HG02571 (cell line): ENCODE data around the gene APBB2.

Experiments
- ATAC-seq: cut with Tn5 transposase; IDR thresholded peaks from one replicate; pipeline ENCODE4 v1.9.1; 2021; ENCODE audit warnings: mild to moderate bottlenecking, moderate library complexity; ENCODE audit not compliant: unreplicated experiment

Gene APBB2

DNA sequence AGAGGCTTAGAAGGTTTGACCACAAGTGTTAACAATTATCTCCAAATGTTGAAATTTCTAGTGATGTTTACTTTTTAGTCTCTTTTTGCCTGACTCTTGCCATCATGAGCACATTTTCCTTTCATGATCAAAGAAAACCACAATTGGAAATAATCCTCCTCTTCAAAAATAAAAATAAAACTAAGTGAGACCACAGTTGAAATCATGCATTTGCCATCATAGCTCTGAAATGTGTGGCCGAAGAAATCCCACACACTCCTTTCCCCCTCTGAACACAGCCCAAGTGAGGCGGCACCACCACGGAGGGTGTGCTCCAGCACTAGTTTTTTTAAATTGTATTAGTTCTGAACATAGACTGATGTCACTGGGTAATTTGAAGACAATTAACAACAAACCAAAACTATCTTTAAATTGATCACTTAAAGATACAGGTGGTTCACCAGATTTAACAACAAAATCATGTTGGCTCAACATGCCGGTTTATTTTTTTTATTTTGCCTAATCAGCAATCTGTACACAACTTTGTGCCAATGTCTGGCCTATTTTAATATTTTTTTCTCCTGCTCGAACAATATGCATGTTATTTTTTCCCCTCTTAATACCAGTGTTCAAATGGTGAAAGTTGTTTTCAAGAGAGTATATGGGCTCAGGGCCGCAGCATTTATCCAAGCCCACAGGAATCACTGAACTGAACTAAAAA is 17.6 kb downstream of the APBB2 start:
- no peak for ATAC-seq

DNA sequence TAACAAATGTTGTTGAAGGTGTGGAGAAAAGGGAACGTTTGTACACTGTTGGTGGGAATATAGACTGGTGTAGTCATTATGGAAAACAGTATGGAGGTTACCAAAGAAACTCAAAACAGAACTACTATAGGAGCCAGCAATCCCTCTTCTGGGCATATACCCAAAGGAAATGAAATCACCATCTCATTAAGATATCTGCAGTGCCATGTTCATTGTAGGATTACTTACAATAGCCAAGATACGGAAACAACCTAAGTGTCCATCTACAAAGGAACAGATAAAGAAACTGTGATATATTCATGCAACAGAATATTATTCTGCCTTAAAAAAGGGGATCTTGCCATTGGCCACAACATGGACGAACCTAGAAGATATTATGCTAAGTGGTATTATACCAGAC is 22.2 kb downstream of the APBB2 start:
- ATAC-seq = no peak

DNA sequence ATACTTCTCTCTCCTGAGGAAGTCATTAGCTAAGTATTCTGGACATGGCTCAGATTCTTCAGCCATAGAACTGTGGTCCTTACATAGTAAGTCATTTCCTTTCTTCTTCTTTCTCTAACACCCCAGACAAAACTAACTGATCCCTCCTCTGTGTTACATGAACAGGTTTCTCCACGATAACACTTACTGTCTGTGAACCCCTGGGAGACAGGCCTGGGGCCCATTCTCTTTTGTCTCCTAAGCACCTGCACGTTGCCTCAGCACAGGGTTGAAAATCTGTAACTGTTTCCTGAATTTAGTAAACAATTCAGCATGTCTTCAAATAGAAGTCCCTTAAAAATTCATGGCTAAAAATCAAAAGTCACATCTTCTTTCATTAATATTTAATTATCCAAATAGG is 24.7 kb downstream of the APBB2 start:
- no peak for ATAC-seq

DNA sequence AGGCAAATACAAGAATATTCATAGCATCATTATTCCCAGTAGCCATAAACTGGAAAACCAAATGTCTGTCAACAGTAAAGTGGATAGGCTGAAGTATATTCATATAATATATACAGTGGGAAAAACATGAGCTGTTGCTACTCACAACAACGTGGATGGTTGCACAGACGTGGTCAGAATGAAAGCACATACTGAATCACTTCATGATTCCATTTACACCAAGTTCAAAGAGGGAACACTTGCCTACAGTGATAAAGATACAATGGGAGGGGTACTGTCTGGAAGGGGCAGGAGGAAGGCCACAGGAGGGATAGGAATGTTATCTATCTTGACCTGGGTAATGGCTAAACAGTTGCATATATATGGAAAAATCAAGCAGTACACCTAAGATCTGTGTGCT is 25.3 kb downstream of the APBB2 start:
- ATAC-seq = no peak

DNA sequence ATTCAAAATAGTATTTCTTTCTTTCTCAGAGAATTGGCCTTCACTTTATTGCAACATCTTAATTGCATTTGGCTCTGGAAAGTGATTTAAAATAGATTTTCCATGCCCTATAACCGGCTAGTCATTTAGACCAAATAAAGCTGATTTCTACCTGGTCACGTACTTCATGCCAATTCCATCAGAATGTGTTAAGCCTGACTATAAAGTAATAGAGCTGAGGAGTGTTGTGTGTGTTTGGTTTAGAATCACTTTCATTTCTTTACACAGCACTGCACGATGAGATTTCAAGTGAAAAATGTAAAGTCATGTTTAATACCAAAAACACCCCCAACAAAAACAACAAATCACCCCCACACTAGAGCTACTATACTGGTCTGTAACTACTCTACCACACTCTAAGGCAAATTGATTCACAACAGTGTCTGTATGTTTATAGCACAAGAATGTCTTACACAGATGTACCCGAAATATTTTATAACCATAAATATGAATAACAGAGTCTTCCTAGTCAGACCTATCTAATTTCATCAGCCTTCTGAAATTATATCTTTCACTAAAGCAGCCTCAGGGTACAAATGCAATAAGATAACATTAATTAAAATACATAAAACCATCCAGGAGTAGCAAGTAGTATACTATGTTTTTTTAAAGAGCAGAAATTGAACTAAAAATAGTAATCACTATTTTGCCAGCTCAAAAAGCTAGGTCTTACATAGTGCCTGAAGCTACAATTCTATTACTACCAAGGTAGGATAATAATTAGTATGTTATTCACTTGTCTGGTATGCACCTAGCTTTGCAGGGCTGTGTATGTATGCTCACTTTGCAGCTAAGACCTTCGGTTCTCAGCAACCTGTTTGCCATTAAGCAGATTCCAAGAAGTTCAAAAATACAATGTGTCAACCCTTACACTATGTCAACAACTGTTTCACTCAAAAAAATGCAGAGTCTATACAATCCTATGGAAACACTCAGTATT is 28.4 kb downstream of the APBB2 start:
- ATAC-seq = no peak

DNA sequence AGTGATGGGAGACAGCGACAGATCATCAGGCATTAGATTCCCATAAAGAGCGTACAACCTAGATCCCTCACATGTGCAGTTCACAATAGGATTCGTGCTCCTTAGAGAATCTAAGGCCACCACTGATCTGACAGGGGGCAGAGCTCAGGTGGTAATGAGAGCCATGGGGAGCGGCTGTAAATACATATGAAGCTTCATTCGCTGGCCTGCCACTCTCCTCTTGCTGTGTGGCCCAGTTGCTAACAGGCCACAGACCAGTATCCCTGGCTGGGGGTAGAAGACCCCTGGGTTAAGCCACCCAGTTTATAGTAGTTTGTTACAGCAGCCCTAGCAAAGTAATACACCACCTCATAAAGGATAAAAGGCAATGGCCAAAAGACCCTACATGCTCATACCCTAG is 30.3 kb downstream of the APBB2 start:
- no peak for ATAC-seq

DNA sequence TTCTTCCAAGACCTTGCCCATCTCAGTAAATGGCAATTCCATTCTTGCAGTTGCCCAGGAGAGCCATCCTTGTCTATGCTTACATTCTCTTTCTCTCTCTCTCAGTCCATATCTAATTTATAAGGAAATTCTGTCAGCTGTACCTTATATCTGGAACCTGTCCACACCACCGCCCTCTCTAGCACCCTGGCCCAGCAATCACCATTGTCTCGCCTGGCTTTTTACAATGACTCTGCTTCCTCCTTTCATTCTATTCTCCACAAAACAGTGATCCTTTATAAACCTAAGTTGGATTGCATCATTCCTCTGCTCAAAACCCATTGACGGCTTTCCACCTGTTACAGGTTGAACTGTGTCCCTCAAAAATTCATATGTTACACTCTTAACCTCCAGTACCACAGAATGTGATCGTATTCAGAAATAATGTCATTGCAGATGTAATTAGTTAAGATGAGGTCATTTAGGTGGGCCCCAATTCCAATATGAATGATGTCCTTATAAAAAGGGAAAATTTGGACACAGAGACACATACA is 31.3 kb downstream of the APBB2 start:
- ATAC-seq = no peak

DNA sequence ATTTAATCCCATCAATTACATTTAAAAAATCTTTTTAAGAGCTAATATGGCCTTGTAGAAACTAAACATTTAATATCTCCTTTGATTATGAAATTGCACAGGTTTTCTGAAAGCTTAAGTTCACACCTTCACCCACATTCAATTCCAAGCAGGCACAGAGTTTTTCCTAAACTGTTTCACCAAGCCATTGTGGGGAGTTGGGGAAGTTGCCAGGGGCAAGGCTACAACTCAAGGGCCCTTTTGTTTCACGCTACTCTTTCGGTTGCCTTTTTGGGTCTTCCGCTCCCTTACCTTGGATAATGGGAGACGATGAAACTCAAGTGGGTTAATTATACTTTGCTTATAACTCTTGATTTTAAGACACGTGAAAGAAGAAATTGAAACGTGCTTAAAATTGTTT is 33.3 kb downstream of the APBB2 start:
- no peak for ATAC-seq

DNA sequence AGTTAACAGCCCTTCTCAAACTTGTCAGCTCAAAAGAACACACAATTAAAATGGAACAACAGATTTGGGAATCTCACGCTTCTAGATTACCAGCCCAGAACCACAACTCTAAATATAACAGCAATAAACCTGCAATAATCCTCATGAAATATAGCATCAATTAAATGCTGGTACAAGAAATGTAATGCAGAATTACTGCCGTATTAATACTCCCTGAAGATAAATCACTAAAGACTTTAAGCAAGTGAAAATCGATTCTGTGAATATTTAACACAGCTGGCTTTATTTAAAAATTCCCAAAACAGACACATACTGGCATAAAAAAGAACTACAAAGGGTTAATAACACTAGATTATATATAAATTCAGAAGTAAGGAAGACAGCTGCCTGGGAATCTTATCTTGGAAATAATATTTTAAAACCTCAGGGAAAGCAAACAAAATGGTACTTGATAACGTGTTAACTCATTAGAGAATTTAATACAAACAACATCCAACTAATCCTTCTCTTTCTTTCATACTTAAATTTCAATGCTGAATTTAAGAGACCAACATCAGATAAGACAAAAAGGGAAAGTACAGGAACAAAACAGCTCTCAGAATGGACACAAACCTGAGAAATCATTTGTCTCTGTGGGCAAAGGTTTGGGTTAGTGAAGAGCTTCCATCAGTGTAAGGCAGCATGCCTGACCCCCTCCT is 34.7 kb downstream of the APBB2 start:
- ATAC-seq = no peak

DNA sequence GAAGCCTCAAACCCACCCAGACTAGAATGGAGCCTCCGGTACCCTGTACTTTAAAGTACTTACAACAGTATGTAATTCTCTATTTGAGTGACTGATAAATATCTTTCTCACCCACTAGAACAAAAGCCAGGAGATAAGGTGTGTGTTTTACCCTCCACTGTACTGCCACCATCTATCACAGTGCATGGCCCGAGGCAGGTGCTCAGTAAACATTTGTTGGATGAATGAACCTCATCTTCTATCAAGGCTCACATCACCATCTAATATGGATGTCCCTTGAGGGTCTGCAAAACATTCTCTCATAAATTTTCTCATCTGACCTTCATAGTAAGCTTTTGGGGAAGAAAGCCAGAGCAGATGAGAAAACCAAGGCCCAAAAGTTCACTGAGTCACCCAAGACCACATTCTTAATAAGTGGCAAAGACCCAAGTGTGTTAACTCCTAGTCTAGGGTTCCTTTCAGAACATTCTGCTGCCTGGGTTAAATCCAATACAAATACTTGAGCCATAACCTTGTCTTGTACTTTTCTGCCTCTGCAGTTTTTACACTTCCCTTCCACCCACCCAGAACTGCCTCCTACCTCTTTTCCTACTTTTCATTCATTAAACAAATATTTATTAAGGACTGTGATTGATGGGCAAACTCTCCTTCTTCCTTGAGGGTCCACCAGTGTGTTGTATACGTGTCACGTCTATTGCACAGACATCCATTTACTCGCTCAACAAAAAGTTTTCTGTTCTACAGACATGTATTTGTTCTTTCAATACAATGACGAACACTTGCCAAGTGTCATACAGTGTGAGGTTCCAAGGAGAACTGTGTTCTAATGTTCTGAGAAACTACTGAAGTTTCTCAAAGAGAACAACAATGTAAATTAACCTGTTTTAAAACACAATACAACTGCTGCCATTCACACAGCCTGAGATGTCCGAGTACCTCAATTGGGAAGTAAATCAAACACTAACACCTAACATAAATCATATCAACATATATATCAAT is 35.7 kb downstream of the APBB2 start:
- no peak for ATAC-seq

DNA sequence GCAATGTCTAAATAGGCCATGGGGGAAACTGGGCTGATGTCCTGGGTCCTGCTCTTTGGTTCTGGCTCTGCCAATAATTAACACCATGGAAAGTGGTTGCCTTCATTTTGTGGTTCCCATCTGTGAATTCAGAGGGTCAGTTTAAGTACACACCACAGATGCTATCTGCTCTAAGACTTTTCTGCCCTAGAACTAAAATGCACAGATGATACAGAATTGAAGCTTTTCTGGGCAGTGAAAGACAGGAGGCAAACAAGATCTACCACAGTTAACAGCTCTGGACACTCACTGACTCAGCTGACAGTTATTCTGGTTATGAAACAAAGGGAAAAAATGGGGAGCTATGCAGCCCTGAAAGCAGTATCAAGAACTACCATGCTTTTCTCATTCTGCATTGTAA is 37.3 kb downstream of the APBB2 start:
- no peak for ATAC-seq

DNA sequence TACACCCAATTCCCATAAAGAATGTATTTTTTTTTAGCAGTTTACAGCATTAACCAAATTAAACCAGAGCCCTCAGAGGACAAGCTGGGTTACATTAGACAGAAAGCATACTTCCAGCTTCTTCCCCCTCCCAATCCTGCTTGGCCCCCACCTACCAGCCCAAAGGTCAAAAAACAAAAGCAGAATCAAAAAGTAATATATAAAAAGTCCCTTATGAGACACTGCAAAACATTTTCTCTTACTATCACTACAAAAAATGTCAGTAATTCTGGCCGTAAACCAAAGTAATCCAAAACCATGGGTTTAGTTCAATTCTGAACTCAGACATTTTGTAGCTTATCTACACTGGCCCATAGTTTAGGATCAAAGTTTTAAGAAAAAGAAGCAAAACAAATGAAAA is 38.0 kb downstream of the APBB2 start:
- no peak for ATAC-seq

DNA sequence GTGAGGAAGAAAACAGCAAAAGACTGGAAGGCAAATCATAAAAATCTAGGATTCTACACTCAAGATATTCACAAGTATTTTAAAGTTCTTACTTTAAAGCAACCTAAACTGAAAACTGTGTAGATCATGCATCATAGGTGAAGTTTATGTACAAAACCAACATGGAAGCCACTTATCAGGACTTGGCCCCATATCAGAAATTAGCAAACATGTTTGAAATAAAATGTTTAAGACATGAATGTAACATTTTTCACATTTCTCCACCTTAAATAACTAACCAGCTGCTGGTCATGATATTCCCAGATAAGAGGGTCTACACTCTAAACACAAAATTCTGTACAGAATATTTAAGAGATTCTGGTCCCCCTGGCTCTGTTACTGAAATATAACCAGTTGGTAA is 38.5 kb downstream of the APBB2 start:
- no peak for ATAC-seq

DNA sequence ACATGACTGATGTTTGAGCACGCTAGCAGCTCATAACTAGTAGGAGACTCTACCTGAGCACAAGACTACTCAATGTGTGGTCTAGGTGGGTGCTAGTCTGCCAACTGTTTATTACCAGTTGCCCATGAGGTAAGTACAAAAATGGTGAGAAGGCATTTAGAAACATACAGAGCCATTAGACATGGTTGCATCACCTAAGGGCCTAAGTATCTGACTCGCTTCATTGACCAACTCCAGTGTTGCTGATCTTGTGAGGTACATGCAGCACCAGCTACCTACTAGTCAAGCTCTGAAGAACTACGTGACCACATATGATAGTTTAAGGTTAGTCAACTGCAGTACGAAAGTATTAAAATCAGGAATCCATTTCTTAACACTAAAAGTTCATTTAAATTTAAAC is 39.9 kb downstream of the APBB2 start:
- no peak for ATAC-seq

DNA sequence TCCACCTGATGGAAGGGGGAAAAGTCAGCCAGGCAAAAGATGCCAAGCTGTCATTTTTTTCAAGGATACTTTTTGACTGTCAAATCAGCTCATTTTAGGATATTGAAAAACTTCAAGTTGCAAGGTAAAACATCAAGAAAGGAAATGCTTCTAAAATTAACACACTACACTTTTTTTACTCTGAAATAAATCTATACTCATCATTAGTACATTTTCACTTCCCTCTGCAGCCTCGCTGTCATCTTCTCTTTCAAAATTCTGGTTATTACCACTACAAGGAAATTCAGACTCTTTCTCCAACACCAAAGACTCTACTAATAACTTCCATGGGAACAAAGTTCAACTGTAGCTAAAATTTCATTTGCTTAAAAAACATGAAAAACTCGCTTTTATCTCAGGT is 41.6 kb downstream of the APBB2 start:
- no peak for ATAC-seq

DNA sequence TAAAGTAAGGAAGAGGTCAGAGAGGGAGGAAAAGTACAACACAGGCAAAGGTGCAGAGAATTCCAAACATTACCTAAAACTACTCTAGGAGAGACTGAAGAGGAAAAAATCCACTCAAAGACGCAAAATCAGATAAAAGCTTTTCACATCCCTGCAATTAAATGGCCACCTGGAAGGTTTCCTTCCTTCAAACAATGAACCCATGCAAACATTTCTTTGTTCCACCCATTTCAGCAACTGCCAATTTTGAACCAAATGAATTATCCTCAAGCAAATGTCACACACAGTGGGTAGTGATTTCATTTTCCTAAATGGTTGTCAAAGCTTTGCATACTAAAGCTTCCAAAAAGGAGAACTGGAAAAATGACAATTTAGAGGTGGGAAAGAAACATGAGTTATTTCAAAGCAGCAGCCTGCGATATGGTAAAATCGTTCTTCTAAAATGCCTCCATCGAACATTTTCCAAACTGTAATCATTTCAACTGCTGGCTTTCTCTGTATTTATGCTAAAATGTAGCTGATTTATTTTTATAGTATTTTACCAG is 45.0 kb downstream of the APBB2 start:
- ATAC-seq = no peak

DNA sequence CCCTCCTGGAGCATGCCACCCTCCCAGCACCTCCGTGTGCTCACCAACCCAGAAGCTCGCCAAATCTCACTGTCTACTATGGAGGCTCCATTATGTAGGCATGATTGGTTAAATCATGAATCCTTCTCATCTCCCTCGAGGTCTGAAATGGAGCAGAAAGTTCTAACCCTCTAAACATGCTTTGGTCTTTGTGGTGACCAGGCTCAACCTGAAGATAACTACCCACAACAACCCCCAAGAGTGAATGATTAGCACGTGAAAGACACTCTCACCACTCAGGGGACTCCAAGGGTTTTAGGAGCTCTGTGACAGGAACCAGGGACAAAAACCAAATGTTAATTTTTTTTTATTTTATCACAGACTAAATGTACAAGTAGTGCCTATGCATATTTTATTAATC is 47.2 kb downstream of the APBB2 start:
- ATAC-seq = no peak

DNA sequence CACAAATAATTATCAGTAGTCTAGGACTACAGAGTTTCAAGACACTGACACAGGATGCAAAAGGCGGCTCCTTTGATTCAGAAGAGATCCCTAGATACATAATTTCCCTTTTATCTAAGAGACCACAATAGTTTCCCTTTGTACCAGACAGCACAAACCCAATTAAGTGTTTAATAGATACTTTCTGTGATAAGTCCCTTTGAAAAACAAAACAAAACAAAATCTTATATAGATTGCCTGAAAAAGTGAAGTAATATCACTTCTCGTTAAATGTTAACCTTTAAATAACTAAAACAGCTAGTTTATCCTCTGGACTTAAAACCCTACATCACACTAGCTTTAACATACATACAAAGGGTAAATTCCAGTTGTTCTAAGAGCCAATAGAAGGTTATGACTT is 49.9 kb downstream of the APBB2 start:
- no peak for ATAC-seq

DNA sequence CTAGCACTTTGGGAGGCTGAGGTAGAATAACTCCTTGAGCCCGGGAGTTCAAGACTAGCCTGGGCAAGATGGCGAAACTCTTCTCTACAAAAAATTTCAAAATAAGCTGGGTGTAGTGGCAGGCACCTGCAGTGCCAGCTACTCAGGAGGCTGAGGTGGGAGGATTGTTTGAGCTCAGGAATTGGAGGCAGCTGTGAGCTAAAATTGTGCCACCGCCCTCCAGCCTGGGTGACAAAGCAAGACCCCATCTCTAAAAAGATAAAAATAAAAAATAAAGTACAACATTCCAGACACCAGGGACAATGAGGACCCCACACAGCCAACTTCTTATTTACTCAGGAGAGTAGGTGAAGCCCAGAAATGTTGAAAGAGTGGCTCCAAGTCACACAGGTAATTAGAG is 53.0 kb downstream of the APBB2 start:
- no peak for ATAC-seq

DNA sequence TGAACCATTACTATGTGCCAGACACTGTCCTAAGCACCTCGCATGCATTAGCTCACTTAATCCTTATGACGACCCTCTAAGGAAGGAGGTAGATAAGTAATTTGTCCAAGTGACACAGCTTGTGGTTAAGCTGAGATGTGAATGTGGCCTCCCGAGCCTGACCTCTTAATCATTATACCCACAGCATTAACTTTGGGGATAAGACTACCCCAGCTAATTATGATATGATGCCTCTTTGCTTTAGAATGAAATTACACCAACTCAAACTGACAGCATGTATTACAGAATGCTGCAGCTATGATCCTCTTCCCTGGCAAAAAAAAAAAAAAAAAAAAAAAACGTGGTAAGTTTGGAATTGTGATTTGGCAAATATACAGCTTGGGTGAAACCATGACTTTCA is 53.5 kb downstream of the APBB2 start:
- no peak for ATAC-seq
